Stimulated activated CD4-positive, alpha-beta T cell treated with anti-CD3 and anti-CD28 coated beads, Interleukin-15, amount 100 ng/mL, for 1 hour (primary cell): ENCODE results near the gene MRPS15.

Experiments
- DNase-seq, 2 donors: peaks; one replicate each; pipeline ENCODE4 v3.0.0-alpha.2; 2020; ENCODE audit warnings: low read depth in 1 of 2, low spot score in 1 of 2

Gene MRPS15

GRCh38 chr1:36463463-36463802, 751 bp downstream of the MRPS15 start:
- DNase-seq = no peak

- DNase-seq = peak in 1 of 2 donors; percentile 31
Measured at GRCh38 chr1:36458910-36459309, 5.3 kb downstream of the MRPS15 start.

GRCh38 chr1:36457691-36458090, 6.5 kb downstream of the MRPS15 start:
- DNase-seq = no peak

- DNase-seq = no peak
Measured at GRCh38 chr1:36456391-36456928, 7.7 kb downstream of the MRPS15 start.

- DNase-seq = no peak
Measured at GRCh38 chr1:36455386-36455785, 8.8 kb downstream of the MRPS15 start.

- DNase-seq = no peak
Measured at GRCh38 chr1:36453600-36454388, 10.4 kb downstream of the MRPS15 start.

GRCh38 chr1:36453051-36453450, 11.1 kb downstream of the MRPS15 start:
- DNase-seq = no peak

- DNase-seq = no peak
Measured at GRCh38 chr1:36450919-36451305, 13.3 kb downstream of the MRPS15 start.

- peak; percentile 73 to 77 for DNase-seq
Measured at GRCh38 chr1:36450270-36450918, 13.8 kb downstream of the MRPS15 start, which contains the start of gene OSCP1. Gene OSCP1 (minus strand): TSS chr1:36450451. CDS start chr1:36450369, 82 bp downstream.

GRCh38 chr1:36448530-36449056, 15.6 kb downstream of the MRPS15 start:
- DNase-seq = no peak

GRCh38 chr1:36447450-36447849, 16.7 kb downstream of the MRPS15 start:
- DNase-seq = no peak

GRCh38 chr1:36446746-36447145, 17.4 kb downstream of the MRPS15 start:
- no peak for DNase-seq

GRCh38 chr1:36446271-36446670, 17.9 kb downstream of the MRPS15 start:
- no peak for DNase-seq

- no peak for DNase-seq
Measured at GRCh38 chr1:36443297-36443696, 20.9 kb downstream of the MRPS15 start.

- no peak for DNase-seq
Measured at GRCh38 chr1:36442337-36442736, 21.8 kb downstream of the MRPS15 start.

GRCh38 chr1:36440646-36441045, 23.5 kb downstream of the MRPS15 start:
- DNase-seq = no peak

- DNase-seq = no peak
Measured at GRCh38 chr1:36440044-36440443, 24.1 kb downstream of the MRPS15 start.

- DNase-seq = no peak
Measured at GRCh38 chr1:36438715-36439114, 25.5 kb downstream of the MRPS15 start.

- DNase-seq = no peak
Measured at GRCh38 chr1:36436821-36437220, 27.4 kb downstream of the MRPS15 start.

GRCh38 chr1:36433102-36433501, 31.1 kb downstream of the MRPS15 start:
- DNase-seq = no peak

GRCh38 chr1:36432616-36433015, 31.6 kb downstream of the MRPS15 start:
- no peak for DNase-seq

- DNase-seq = no peak
Measured at GRCh38 chr1:36425791-36426190, 38.4 kb downstream of the MRPS15 start.
